Neural cell (in vitro differentiated cells): Measurements from ENCODE around the gene LRRC15.

Experiments
- EP300 ChIP-seq: fragments of 450-650 bp; conservative IDR thresholded peaks from 2 replicates; pipeline ENCODE4 v1.6.1; 2014; ENCODE audit warnings: antibody characterized with exemption, mild to moderate bottlenecking, moderate library complexity; ENCODE audit not compliant: poor library complexity, severe bottlenecking
- TF ChIP-seq, protein P1 (sequence below): fragments of 450-650 bp; IDR thresholded peaks from 2 replicates; pipeline ENCODE4 v1.5.1; 2014; ENCODE audit warnings: antibody characterized with exemption, mild to moderate bottlenecking, moderate library complexity; ENCODE audit not compliant: poor library complexity, severe bottlenecking

DNA sequence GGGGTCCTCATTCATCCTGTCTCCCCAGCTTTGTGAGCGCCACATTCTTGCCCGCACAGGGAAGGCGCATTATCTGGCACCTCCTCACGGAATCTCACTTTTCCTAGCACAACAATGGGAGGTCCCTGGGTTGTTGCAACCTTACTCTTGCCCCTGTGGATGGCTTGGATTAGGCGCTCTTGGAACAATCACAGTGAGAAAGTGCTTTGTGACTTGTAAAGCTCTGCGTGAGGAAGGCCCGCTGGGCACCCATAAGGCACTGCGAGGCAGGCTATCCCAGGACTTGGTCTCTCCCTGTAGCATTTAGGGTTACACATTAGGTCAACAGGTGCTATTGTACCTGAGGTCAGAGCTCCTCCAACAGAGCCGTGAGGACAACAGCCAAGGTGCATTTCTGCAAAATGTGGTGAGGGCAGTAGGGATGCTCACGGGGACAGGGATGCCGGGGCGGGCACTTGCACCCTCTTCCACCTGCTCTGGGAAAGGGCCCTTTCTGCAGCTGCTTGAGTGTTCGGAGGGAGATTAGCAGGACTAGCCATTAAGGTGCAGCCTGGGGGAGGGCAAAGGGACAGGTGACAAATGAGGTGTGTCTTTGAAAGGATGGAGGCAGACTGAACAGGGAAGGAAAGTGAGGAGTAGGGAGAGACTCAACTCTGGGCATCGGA, 13.9 kb upstream of the LRRC15 start:
- no peak for TF ChIP-seq EP300
- TF ChIP-seq, protein P1, sequence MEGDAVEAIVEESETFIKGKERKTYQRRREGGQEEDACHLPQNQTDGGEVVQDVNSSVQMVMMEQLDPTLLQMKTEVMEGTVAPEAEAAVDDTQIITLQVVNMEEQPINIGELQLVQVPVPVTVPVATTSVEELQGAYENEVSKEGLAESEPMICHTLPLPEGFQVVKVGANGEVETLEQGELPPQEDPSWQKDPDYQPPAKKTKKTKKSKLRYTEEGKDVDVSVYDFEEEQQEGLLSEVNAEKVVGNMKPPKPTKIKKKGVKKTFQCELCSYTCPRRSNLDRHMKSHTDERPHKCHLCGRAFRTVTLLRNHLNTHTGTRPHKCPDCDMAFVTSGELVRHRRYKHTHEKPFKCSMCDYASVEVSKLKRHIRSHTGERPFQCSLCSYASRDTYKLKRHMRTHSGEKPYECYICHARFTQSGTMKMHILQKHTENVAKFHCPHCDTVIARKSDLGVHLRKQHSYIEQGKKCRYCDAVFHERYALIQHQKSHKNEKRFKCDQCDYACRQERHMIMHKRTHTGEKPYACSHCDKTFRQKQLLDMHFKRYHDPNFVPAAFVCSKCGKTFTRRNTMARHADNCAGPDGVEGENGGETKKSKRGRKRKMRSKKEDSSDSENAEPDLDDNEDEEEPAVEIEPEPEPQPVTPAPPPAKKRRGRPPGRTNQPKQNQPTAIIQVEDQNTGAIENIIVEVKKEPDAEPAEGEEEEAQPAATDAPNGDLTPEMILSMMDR: no peak
